T47D (cell line): Measurements from ENCODE around the gene LYL1.

ENCODE experiments used
- DNase-seq, 2 experiments: peaks; one replicate each; pipeline versions ENCODE4 v3.0.0 to v3.0.0-alpha.2; 2011 to 2012; ENCODE audit warnings: low read depth in 1 of 2, low spot score in 1 of 2
- JUND ChIP-seq: IDR thresholded peaks from 2 replicates; pipeline ENCODE4 v1.6.1; 2012; ENCODE audit warnings: low read depth
- in situ Hi-C: cut with HindIII; loops from 2 replicates; pipeline ENCODE4 v1.10.0; 2016; ENCODE audit warnings: low sequenced_read_pairs, low pct_unique_long_range_greater_than_20kb

Gene LYL1

DNA sequence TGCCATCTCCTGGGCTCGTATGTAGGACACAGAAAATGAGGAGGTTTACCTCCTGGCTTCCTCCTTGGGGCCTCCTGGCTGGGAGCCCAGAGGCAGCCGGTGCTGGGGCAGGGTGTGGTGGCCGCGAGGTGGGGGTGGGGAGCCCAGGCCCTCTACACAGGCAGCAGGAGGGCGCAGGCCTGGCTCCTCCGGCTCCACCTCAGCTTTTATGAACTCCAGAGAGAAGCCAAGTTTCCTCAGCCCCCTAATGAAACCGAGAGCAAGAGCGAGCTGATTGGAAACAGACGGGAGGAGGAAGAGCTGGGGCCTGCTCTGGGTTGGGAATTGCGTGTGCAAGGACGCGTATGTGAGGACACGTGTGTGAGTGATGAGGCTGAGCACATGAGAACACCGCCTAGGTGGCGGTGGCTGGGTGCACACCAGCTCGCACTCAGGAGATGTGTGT, 23.1 kb downstream of the LYL1 start:
- no peak for TF ChIP-seq JUND
- no peak for DNase-seq
- in situ Hi-C loops: no loop called here

- TF ChIP-seq JUND: no peak
- DNase-seq: no peak
- in situ Hi-C loops: no loop called here
Measured at GRCh38 chr19:13078897-13079541, 23.6 kb downstream of the LYL1 start.

- DNase-seq: no peak
- no peak for TF ChIP-seq JUND
- in situ Hi-C loops: no loop called here
Measured at GRCh38 chr19:13078381-13078780, 24.3 kb downstream of the LYL1 start.

DNA sequence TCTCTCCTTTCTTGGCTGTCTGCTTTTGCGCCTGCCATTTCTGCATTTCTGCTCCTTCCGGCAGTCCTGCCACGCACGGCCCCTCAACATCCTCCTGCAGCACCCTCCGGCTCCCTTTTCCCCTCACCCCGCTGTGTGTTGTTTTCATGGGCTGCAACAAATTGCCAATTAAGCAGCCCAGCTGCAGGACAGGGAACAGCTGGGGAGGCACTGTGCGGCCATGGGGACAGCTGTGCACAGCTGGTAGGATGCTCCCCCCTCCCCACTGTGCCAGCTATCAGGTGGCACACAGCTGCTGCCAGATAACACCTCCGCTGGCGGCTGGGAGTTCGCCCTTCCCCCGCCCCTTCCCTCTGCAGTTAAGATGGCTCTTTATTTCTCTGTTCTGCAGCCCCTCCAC, 25.4 kb downstream of the LYL1 start:
- no peak for DNase-seq
- no peak for TF ChIP-seq JUND
- in situ Hi-C loops: no loop called here

- no peak for TF ChIP-seq JUND
- no peak for DNase-seq
- in situ Hi-C loops: no loop called here
Measured at GRCh38 chr19:13076787-13077186, 25.9 kb downstream of the LYL1 start.

DNA sequence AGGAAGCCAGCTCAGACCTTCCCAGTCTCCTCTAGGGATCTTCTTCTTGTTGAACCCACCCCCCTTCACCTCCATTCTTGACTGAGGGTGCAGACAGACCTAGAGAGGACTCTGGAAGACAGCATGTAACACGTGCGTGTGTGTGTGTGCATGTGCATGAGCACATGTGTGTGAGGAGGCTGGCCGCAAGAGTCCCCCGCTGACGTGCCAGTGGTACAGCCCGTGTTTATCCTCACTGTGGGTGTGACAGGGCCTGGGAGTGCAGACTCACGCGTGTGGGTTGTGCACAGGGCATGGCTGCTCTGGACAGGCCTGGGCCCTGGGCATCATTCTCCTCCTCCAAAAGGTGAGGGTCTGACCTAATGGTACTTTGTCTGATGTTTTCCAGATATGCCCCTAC, 26.3 kb downstream of the LYL1 start:
- TF ChIP-seq JUND: no peak
- in situ Hi-C loops: no loop called here
- no peak for DNase-seq

- no peak for TF ChIP-seq JUND
- DNase-seq: no peak
- in situ Hi-C loops: no loop called here
Measured at GRCh38 chr19:13074378-13074777, 28.3 kb downstream of the LYL1 start.

GRCh38 chr19:13073263-13073662, 29.4 kb downstream of the LYL1 start:
- in situ Hi-C loops: no loop called here
- DNase-seq: no peak
- TF ChIP-seq JUND: no peak

DNA sequence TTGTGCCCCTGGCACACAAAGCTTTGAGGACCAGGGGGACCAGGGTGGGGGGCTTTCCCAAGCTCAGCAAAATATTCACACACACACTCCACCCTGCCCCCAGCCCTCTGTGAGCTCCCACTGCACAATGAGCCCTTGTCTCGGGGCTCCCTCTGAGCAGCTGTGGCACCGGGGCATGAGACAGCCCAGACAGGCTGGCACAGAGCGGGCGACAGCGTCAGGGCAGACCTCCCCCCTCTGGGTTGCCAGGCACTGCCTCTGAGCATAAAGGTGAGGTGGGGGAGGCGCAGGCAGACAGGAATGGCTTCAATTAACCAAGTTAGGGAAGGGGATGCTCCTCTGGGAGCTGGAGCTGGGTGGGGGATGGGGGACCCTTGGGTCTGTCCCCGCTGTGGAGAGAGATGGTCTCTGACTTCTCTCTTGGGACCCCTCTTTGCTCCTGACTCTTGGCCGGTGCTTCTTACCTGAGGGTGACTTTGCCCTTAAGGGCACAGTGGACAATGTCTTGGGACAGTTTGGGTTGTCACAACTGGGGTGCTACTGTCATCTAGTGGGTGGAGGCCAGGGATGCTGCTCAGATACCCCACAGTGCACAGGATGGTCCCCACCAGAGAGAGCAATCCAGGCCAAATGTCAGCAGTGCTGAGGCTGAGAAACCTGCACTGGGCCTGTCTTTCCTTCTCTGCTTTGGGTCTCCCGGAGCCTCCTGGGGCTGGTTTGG, 30.3 kb downstream of the LYL1 start:
- in situ Hi-C loops: no loop called here
- DNase-seq: no peak
- no peak for TF ChIP-seq JUND

DNA sequence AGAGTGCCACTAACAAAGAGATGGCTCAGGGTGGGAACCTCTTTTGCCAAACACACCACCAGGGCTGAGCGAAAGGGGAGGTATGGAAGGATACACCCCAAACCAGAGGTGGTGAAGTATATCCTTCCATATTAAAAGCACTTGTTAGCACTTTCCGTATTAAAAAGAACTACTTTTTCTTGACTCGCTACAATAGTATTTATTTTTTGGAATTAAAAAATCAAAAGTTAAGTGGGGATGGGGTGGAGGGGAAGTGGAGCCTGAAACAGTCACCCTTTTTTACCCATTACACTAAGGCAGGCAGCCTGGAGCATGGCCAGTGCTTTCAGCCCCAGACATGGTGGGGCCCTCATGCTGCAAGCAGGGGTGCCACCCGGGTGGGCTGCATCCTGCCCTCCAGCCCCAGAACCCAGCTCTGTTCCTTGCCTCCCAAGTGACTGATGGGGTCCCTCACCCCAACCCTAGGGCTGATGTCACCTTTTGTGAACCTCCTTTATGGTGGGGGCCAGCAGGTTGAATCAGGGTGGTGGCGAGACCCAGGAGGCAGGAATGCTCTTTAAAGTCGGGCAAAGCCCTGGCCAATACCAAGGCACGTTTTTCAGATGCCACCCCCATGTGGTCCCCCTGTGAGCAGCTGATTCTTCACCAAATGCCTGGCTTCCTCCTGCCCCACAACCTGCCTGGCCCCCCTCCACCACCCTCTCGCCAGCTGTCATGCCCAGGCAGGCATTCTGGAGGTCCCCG, 31.0 kb downstream of the LYL1 start:
- in situ Hi-C loops: no loop called here
- no peak for TF ChIP-seq JUND
- no peak for DNase-seq

GRCh38 chr19:13070425-13071140, 32.1 kb downstream of the LYL1 start:
- in situ Hi-C loops: no loop called here
- no peak for TF ChIP-seq JUND
- no peak for DNase-seq
